Measurements from ENCODE around the gene MAP6.

MAP6 gene

GRCh38 chr11:75659836-75660235 lies 9.0 kb downstream of the MAP6 start:
- Histone ChIP-seq H3K79me2 (ENCODE audit: control insufficient read depth, insufficient read depth, low read length, poor library complexity) (no peaks in the 10 kb centered on the region), H3K4ac (ENCODE audit: low read depth, low read length) (no peak overlapping the region), H3K36me3 (ENCODE audit: control insufficient read depth in 1 of 2, insufficient read depth in 2 of 2, low read length in 2 of 2) (no peaks in the 10 kb centered on the region), H3K79me1 (ENCODE audit: low read length) (no peaks in the 10 kb centered on the region), H2BK120ac (ENCODE audit: insufficient read depth, low read length, poor library complexity) (no peak overlapping the region), H4K12ac (ENCODE audit: low read depth, low read length) (no peak overlapping the region), H2AK5ac (ENCODE audit: low read length) (no peak overlapping the region), H3K4me1 (ENCODE audit: control insufficient read depth in 1 of 2, insufficient read depth in 2 of 2, low read length in 2 of 2) (peaks cover 0 to 3% of the 10 kb centered on the region in 2 experiments), H3K14ac (ENCODE audit: low read length) (no peak overlapping the region), H3K9ac (ENCODE audit: low read length) (no peak overlapping the region), H3K4me2 (ENCODE audit: low read length) (no peak overlapping the region), H3K18ac (ENCODE audit: low read length) (no peak overlapping the region), H2BK5ac (ENCODE audit: low read depth, low read length, poor library complexity) (no peak overlapping the region), H3K23ac (ENCODE audit: low read length) (no peak overlapping the region), H4K8ac (ENCODE audit: low read depth, low read length) (no peak overlapping the region), H3K27me3 (ENCODE audit: insufficient read depth, low read length) (no peaks in the 10 kb centered on the region), H2BK12ac (ENCODE audit: low read length) (no peak overlapping the region), H3K27ac (ENCODE audit: low read depth, low read length) (no peak overlapping the region), H2AFZ (ENCODE audit: insufficient read depth, low read length, poor library complexity) (no peak overlapping the region), H3K9me3 (ENCODE audit: insufficient read depth, low read depth, low read length) (no peaks in the 10 kb centered on the region), H4K91ac (ENCODE audit: low read depth, low read length) (no peak overlapping the region), H3K4me3 (ENCODE audit: low read depth, low read length) (no peak overlapping the region)
- DNase-seq: no peak
- no CpG with 5 or more reads among the region's 1 CpG for WGBS (ENCODE audit: extremely low coverage, insufficient coverage, insufficient read length)

- Histone ChIP-seq H3K36me3 (ENCODE audit: control insufficient read depth in 1 of 2, insufficient read depth in 2 of 2, low read length in 2 of 2) (no peaks in the 10 kb centered on the region), H4K8ac (ENCODE audit: low read depth, low read length) (no peak overlapping the region), H3K9ac (ENCODE audit: low read length) (no peak overlapping the region), H2AFZ (ENCODE audit: insufficient read depth, low read length, poor library complexity) (no peak overlapping the region), H3K4me2 (ENCODE audit: low read length) (no peak overlapping the region), H3K18ac (ENCODE audit: low read length) (no peak overlapping the region), H3K4me1 (ENCODE audit: control insufficient read depth in 1 of 2, insufficient read depth in 2 of 2, low read length in 2 of 2) (peaks cover 0 to 3% of the 10 kb centered on the region in 2 experiments), H3K79me2 (ENCODE audit: control insufficient read depth, insufficient read depth, low read length, poor library complexity) (no peaks in the 10 kb centered on the region), H4K12ac (ENCODE audit: low read depth, low read length) (no peak overlapping the region), H3K27me3 (ENCODE audit: insufficient read depth, low read length) (no peaks in the 10 kb centered on the region), H2BK120ac (ENCODE audit: insufficient read depth, low read length, poor library complexity) (no peak overlapping the region), H3K23ac (ENCODE audit: low read length) (no peak overlapping the region), H4K91ac (ENCODE audit: low read depth, low read length) (no peak overlapping the region), H3K4me3 (ENCODE audit: low read depth, low read length) (no peak overlapping the region), H3K9me3 (ENCODE audit: insufficient read depth, low read depth, low read length) (no peaks in the 10 kb centered on the region), H2BK12ac (ENCODE audit: low read length) (no peak overlapping the region), H2AK5ac (ENCODE audit: low read length) (no peak overlapping the region), H3K27ac (ENCODE audit: low read depth, low read length) (no peak overlapping the region), H2BK5ac (ENCODE audit: low read depth, low read length, poor library complexity) (no peak overlapping the region), H3K14ac (ENCODE audit: low read length) (no peak overlapping the region), H3K4ac (ENCODE audit: low read depth, low read length) (no peak overlapping the region), H3K79me1 (ENCODE audit: low read length) (no peaks in the 10 kb centered on the region)
- peak in 1 of 2 donors; percentile 20 for DNase-seq
- no CpG with 5 or more reads among the region's 6 CpGs for WGBS (ENCODE audit: extremely low coverage, insufficient coverage, insufficient read length)
These were observed 12.7 kb downstream of the MAP6 start for GRCh38 chr11:75656044-75656727.

GRCh38 chr11:75655605-75656004 lies 13.2 kb downstream of the MAP6 start:
- Histone ChIP-seq H3K4me2 (ENCODE audit: low read length) (no peak overlapping the region), H3K27ac (ENCODE audit: low read depth, low read length) (no peak overlapping the region), H3K14ac (ENCODE audit: low read length) (no peak overlapping the region), H3K4ac (ENCODE audit: low read depth, low read length) (no peak overlapping the region), H2AFZ (ENCODE audit: insufficient read depth, low read length, poor library complexity) (no peak overlapping the region), H3K4me3 (ENCODE audit: low read depth, low read length) (no peak overlapping the region), H3K9me3 (ENCODE audit: insufficient read depth, low read depth, low read length) (no peaks in the 10 kb centered on the region), H4K12ac (ENCODE audit: low read depth, low read length) (no peak overlapping the region), H3K79me2 (ENCODE audit: control insufficient read depth, insufficient read depth, low read length, poor library complexity) (no peaks in the 10 kb centered on the region), H2AK5ac (ENCODE audit: low read length) (no peak overlapping the region), H4K91ac (ENCODE audit: low read depth, low read length) (no peak overlapping the region), H3K79me1 (ENCODE audit: low read length) (no peaks in the 10 kb centered on the region), H3K9ac (ENCODE audit: low read length) (no peak overlapping the region), H3K36me3 (ENCODE audit: control insufficient read depth in 1 of 2, insufficient read depth in 2 of 2, low read length in 2 of 2) (no peaks in the 10 kb centered on the region), H2BK12ac (ENCODE audit: low read length) (no peak overlapping the region), H3K18ac (ENCODE audit: low read length) (no peak overlapping the region), H3K4me1 (ENCODE audit: control insufficient read depth in 1 of 2, insufficient read depth in 2 of 2, low read length in 2 of 2) (peaks cover 0 to 3% of the 10 kb centered on the region in 2 experiments), H4K8ac (ENCODE audit: low read depth, low read length) (no peak overlapping the region), H3K27me3 (ENCODE audit: insufficient read depth, low read length) (no peaks in the 10 kb centered on the region), H3K23ac (ENCODE audit: low read length) (no peak overlapping the region), H2BK120ac (ENCODE audit: insufficient read depth, low read length, poor library complexity) (no peak overlapping the region), H2BK5ac (ENCODE audit: low read depth, low read length, poor library complexity) (no peak overlapping the region)
- DNase-seq: peak; percentile 31 to 39

- Histone ChIP-seq H4K91ac (ENCODE audit: low read depth, low read length) (no peak overlapping the region), H3K4ac (ENCODE audit: low read depth, low read length) (no peak overlapping the region), H3K4me1 (ENCODE audit: control insufficient read depth in 1 of 2, insufficient read depth in 2 of 2, low read length in 2 of 2) (peaks cover 0 to 3% of the 10 kb centered on the region in 2 experiments), H3K18ac (ENCODE audit: low read length) (no peak overlapping the region), H3K23ac (ENCODE audit: low read length) (no peak overlapping the region), H2BK5ac (ENCODE audit: low read depth, low read length, poor library complexity) (no peak overlapping the region), H3K36me3 (ENCODE audit: control insufficient read depth in 1 of 2, insufficient read depth in 2 of 2, low read length in 2 of 2) (no peaks in the 10 kb centered on the region), H2AK5ac (ENCODE audit: low read length) (no peak overlapping the region), H4K12ac (ENCODE audit: low read depth, low read length) (no peak overlapping the region), H3K4me2 (ENCODE audit: low read length) (no peak overlapping the region), H3K9ac (ENCODE audit: low read length) (no peak overlapping the region), H3K14ac (ENCODE audit: low read length) (no peak overlapping the region), H3K9me3 (ENCODE audit: insufficient read depth, low read depth, low read length) (no peaks in the 10 kb centered on the region), H2BK120ac (ENCODE audit: insufficient read depth, low read length, poor library complexity) (no peak overlapping the region), H2BK12ac (ENCODE audit: low read length) (no peak overlapping the region), H3K79me2 (ENCODE audit: control insufficient read depth, insufficient read depth, low read length, poor library complexity) (no peaks in the 10 kb centered on the region), H2AFZ (ENCODE audit: insufficient read depth, low read length, poor library complexity) (no peak overlapping the region), H3K4me3 (ENCODE audit: low read depth, low read length) (no peak overlapping the region), H3K27me3 (ENCODE audit: insufficient read depth, low read length) (no peaks in the 10 kb centered on the region), H4K8ac (ENCODE audit: low read depth, low read length) (no peak overlapping the region), H3K79me1 (ENCODE audit: low read length) (no peaks in the 10 kb centered on the region), H3K27ac (ENCODE audit: low read depth, low read length) (no peak overlapping the region)
- no CpG with 5 or more reads among the region's 3 CpGs for WGBS (ENCODE audit: extremely low coverage, insufficient coverage, insufficient read length)
- DNase-seq: peak; percentile 13 to 65
These were observed 14.5 kb downstream of the MAP6 start for GRCh38 chr11:75654314-75654713.

Measured in trophoblast cell (in vitro differentiated cells and primary cell).